Superior temporal gyrus (tissue), 1 donor: ENCODE measurements around the gene ABCC3.
"Not testable (repeated sequence)": the region's sequence is repeated elsewhere in the genome, so short reads cannot be mapped to it uniquely, and the experiment has no call there.

Source experiments
- DNase-seq: peaks from one replicate; pipeline ENCODE4 v3.0.0-alpha.2; 2016; ENCODE audit errors: extremely low spot score

Gene ABCC3

GRCh38 chr17:50707289-50708049 is 72.8 kb downstream of the ABCC3 start, which contains the start of gene ANKRD40:
ANKRD40 (minus strand) TSS chr17:50707914; CDS start chr17:50707654, 260 bp downstream.
- DNase-seq: no peak

GRCh38 chr17:50708050-50709000 is 73.6 kb downstream of the ABCC3 start:
- peak; percentile 95 for DNase-seq

- DNase-seq: not testable (repeated sequence)
Measured at GRCh38 chr17:50709053-50709452, 74.4 kb downstream of the ABCC3 start.

GRCh38 chr17:50710025-50710424 is 75.3 kb downstream of the ABCC3 start:
- DNase-seq: no peak

GRCh38 chr17:50710650-50711049 is 76.0 kb downstream of the ABCC3 start:
- DNase-seq: no peak

- no peak for DNase-seq
Measured at GRCh38 chr17:50712641-50713040, 78.0 kb downstream of the ABCC3 start.

- DNase-seq: no peak
Measured at GRCh38 chr17:50715471-50715870, 80.8 kb downstream of the ABCC3 start.

- DNase-seq: peak; percentile 94
Measured at GRCh38 chr17:50719144-50719923, 84.7 kb downstream of the ABCC3 start, which contains the start of gene LUC7L3. LUC7L3 (plus strand) TSS chr17:50719603; CDS start chr17:50719733, 130 bp downstream.

GRCh38 chr17:50719924-50720794 is 85.5 kb downstream of the ABCC3 start:
- DNase-seq: peak; percentile 64

- peak; percentile 34 for DNase-seq
Measured at GRCh38 chr17:50721194-50722010, 86.7 kb downstream of the ABCC3 start.

GRCh38 chr17:50722746-50723145 is 88.1 kb downstream of the ABCC3 start:
- no peak for DNase-seq

- not testable (repeated sequence) for DNase-seq
Measured at GRCh38 chr17:50724622-50725021, 89.9 kb downstream of the ABCC3 start.

- no peak for DNase-seq
Measured at GRCh38 chr17:50725769-50726655, 91.3 kb downstream of the ABCC3 start.

GRCh38 chr17:50728112-50728429 is 93.4 kb downstream of the ABCC3 start:
- DNase-seq: no peak

- no peak for DNase-seq
Measured at GRCh38 chr17:50728881-50729765, 94.4 kb downstream of the ABCC3 start.

- DNase-seq: no peak
Measured at GRCh38 chr17:50731575-50732460, 97.1 kb downstream of the ABCC3 start.

GRCh38 chr17:50735287-50735686 is 100.6 kb downstream of the ABCC3 start:
- no peak for DNase-seq
